ENCODE data around the gene GCSH. TPM values are rescaled to one million over a fixed set of nuclear protein-coding genes. Genes with fewer than 3 reads are reported as not detected.

Gene GCSH
- total and polyA plus RNA-seq, 2 of the 13 experiments (the other 11 are each of a cell fraction or from before 2014, with no cell fraction given) = 35.9 to 103 TPM

DNA sequence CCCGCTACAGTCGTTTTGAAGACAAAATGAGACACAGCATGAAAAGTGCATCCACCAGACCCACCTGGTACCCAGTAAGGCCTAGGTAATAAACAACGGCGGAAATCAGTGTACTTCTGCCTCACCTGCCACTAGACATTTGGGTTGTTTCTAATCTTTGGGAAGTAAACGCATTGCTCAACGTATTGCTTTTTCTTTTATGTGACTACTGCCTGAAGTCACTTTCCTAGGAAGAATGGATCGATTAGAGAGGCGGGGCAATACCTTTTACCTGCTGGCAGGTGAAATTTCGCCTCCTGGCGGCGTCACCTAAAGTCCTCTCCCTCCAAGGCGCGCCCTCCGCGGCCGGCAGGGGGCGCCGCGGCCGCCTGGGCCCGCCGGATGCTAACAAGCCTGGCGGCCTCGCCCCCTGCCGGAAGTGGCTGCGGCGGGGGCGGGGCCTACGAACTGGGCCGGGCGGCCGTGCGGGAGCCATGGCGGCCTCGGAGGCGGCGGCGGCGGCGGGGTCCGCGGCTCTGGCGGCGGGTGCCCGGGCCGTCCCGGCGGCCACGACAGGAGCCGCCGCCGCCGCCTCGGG is 60.7 kb downstream of the GCSH start, which contains the start of gene ATMIN (continued):
- TF ChIP-seq MIER3 (CRISPR knock-in tag; IDR thresholded peaks at IDR 0.05; ENCODE audit: borderline replicate concordance) = no peak
- TF ChIP-seq ZSCAN31 (CRISPR knock-in tag; IDR thresholded peaks at IDR 0.05; ENCODE audit: low read depth) = peak; percentile 63; the same call in 1 of the 2 replicates
- TF ChIP-seq PPARG (CRISPR knock-in tag; conservative IDR thresholded peaks at IDR 0.05) = peak; percentile 52; the same call in 1 of the 2 replicates
- TF ChIP-seq, protein P1, sequence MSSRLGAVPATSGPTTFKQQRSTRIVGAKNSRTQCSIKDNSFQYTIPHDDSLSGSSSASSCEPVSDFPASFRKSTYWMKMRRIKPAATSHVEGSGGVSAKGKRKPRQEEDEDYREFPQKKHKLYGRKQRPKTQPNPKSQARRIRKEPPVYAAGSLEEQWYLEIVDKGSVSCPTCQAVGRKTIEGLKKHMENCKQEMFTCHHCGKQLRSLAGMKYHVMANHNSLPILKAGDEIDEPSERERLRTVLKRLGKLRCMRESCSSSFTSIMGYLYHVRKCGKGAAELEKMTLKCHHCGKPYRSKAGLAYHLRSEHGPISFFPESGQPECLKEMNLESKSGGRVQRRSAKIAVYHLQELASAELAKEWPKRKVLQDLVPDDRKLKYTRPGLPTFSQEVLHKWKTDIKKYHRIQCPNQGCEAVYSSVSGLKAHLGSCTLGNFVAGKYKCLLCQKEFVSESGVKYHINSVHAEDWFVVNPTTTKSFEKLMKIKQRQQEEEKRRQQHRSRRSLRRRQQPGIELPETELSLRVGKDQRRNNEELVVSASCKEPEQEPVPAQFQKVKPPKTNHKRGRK (CRISPR knock-in tag; IDR thresholded peaks at IDR 0.05) = no peak
- TF ChIP-seq ZMYM3 (CRISPR knock-in tag; IDR thresholded peaks at IDR 0.05) = no peak
- TF ChIP-seq ZNF383 (CRISPR knock-in tag; IDR thresholded peaks at IDR 0.05; ENCODE audit: borderline replicate concordance) = no peak
- no peak for TF ChIP-seq NBN (conservative IDR thresholded peaks at IDR 0.05)
- TF ChIP-seq PHF20 (CRISPR knock-in tag; IDR thresholded peaks at IDR 0.05) = 0 out of 2 replicates have a peak, but pooled peaks have one; percentile 34
- no peak for TF ChIP-seq HNRNPLL (IDR thresholded peaks at IDR 0.05; ENCODE audit: low read depth, low read length, poor library complexity, severe bottlenecking)
- no peak for TF ChIP-seq NR2F2 (IDR thresholded peaks at IDR 0.05; ENCODE audit: borderline replicate concordance, low read depth)
- TF ChIP-seq, protein P2, sequence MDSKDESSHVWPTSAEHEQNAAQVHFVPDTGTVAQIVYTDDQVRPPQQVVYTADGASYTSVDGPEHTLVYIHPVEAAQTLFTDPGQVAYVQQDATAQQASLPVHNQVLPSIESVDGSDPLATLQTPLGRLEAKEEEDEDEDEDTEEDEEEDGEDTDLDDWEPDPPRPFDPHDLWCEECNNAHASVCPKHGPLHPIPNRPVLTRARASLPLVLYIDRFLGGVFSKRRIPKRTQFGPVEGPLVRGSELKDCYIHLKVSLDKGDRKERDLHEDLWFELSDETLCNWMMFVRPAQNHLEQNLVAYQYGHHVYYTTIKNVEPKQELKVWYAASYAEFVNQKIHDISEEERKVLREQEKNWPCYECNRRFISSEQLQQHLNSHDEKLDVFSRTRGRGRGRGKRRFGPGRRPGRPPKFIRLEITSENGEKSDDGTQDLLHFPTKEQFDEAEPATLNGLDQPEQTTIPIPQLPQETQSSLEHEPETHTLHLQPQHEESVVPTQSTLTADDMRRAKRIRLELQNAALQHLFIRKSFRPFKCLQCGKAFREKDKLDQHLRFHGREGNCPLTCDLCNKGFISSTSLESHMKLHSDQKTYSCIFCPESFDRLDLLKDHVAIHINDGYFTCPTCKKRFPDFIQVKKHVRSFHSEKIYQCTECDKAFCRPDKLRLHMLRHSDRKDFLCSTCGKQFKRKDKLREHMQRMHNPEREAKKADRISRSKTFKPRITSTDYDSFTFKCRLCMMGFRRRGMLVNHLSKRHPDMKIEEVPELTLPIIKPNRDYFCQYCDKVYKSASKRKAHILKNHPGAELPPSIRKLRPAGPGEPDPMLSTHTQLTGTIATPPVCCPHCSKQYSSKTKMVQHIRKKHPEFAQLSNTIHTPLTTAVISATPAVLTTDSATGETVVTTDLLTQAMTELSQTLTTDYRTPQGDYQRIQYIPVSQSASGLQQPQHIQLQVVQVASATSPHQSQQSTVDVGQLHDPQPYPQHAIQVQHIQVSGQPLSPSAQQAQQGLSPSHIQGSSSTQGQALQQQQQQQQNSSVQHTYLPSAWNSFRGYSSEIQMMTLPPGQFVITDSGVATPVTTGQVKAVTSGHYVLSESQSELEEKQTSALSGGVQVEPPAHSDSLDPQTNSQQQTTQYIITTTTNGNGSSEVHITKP (CRISPR knock-in tag; IDR thresholded peaks at IDR 0.05; ENCODE audit: low read depth) = no peak
- peak; percentile 18; the same call in 1 of the 2 replicates for TF ChIP-seq BORCS8-MEF2B (CRISPR knock-in tag; IDR thresholded peaks at IDR 0.05)
- TF ChIP-seq NFYB (CRISPR knock-in tag; IDR thresholded peaks at IDR 0.05) = no peak
- TF ChIP-seq YEATS4 (CRISPR knock-in tag; IDR thresholded peaks at IDR 0.05; ENCODE audit: borderline replicate concordance) = no peak
- TF ChIP-seq KAT8 (CRISPR knock-in tag; IDR thresholded peaks at IDR 0.05) = 0 out of 2 replicates have a peak, but pooled peaks have one; percentile 33
- no peak for TF ChIP-seq ZNF780A (CRISPR knock-in tag; IDR thresholded peaks at IDR 0.05)
- TF ChIP-seq HNRNPL (IDR thresholded peaks at IDR 0.05; ENCODE audit: low read depth, low read length) = no peak
- TF ChIP-seq EEA1 (CRISPR knock-in tag; IDR thresholded peaks at IDR 0.05; ENCODE audit: borderline replicate concordance) = no peak
- no peak for TF ChIP-seq ZFAT (CRISPR knock-in tag; conservative IDR thresholded peaks at IDR 0.05)
- no peak for TF ChIP-seq MATR3 (CRISPR knock-in tag; IDR thresholded peaks at IDR 0.05)
- TF ChIP-seq SCMH1 (CRISPR knock-in tag; IDR thresholded peaks at IDR 0.05; ENCODE audit: borderline replicate concordance) = no peak
- peak; percentile 78; the same call in 1 of the 2 replicates for TF ChIP-seq ZMYM4 (CRISPR knock-in tag; IDR thresholded peaks at IDR 0.05)
- TF ChIP-seq SP4 (CRISPR knock-in tag; IDR thresholded peaks at IDR 0.05) = peak; percentile 69; the same call in 1 of the 2 replicates
- TF ChIP-seq, protein P3, sequence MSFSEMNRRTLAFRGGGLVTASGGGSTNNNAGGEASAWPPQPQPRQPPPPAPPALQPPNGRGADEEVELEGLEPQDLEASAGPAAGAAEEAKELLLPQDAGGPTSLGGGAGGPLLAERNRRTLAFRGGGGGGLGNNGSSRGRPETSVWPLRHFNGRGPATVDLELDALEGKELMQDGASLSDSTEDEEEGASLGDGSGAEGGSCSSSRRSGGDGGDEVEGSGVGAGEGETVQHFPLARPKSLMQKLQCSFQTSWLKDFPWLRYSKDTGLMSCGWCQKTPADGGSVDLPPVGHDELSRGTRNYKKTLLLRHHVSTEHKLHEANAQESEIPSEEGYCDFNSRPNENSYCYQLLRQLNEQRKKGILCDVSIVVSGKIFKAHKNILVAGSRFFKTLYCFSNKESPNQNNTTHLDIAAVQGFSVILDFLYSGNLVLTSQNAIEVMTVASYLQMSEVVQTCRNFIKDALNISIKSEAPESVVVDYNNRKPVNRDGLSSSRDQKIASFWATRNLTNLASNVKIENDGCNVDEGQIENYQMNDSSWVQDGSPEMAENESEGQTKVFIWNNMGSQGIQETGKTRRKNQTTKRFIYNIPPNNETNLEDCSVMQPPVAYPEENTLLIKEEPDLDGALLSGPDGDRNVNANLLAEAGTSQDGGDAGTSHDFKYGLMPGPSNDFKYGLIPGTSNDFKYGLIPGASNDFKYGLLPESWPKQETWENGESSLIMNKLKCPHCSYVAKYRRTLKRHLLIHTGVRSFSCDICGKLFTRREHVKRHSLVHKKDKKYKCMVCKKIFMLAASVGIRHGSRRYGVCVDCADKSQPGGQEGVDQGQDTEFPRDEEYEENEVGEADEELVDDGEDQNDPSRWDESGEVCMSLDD (CRISPR knock-in tag; IDR thresholded peaks at IDR 0.05; ENCODE audit: borderline replicate concordance) = no peak
